HG03520 (cell line): ENCODE data around the gene CD46.
A peak's percentile ranks its signal among the peaks of the same experiment; 100 is the strongest.

ENCODE experiments used
- ATAC-seq: cut with Tn5 transposase; IDR thresholded peaks from one replicate; pipeline ENCODE4 v1.9.1; 2021; ENCODE audit warnings: mild to moderate bottlenecking, moderate library complexity; ENCODE audit not compliant: unreplicated experiment

The CD46 gene

GRCh38 chr1:207812778-207813511 lies 61.1 kb downstream of the CD46 start:
- ATAC-seq: no peak

DNA sequence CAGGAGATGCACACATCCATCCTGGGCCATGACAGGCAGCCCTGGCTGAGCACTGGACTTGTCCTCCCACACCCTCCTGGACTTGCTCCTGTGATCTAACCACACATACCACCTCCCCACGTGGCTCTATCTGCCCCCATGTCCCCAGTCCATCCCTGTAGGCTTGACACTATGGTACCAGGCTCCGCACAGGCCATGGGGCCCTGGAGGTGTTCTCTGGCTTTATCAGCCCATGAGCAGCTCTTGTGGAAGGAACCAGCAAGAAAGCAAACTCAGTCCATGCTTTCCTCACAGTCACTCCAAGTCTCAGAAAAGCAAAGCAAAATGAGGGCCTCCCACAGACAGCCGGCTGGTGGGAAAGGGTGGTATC lies 61.6 kb downstream of the CD46 start:
- ATAC-seq: no peak

DNA sequence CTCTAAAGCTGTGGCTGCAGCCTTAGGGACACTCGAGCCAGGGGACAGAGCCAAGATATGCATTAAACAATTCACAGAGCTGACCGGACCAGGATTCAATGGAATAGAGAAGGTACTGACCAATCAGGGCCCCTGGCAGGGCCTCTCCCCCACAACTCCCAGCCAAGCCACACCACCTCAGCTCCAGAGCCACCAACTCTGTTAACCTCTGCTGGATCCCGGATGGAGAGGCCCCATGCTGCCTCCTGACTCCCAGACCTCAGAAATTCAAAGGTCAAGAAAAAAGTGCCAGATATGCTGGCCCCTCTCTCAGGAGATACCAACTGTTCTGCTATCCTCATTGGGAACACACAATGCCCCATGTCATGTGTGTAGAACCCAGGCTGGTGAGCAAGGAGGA lies 62.1 kb downstream of the CD46 start:
- no peak for ATAC-seq

DNA sequence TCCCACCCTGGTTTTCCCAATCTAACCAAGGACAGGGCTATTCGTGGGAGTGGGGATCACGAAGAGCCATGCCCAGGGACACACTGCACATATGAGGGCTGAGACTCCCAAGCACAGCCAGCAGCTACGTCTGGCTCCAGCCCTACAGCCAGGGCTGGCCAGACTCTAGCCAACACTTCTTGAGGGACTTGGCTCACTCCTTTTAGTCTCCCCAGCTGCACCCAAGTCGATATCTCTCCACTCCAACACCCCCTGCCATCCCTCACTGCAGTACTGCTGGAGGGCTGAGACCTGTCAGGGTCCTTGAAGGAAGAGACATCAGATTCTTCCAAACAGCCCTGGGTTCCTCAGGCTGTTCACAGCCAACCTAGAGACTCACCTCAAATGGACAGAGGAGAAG lies 62.6 kb downstream of the CD46 start:
- ATAC-seq: no peak

GRCh38 chr1:207815466-207815865 lies 63.6 kb downstream of the CD46 start:
- no peak for ATAC-seq

GRCh38 chr1:207815913-207816291 lies 64.0 kb downstream of the CD46 start:
- ATAC-seq: no peak

DNA sequence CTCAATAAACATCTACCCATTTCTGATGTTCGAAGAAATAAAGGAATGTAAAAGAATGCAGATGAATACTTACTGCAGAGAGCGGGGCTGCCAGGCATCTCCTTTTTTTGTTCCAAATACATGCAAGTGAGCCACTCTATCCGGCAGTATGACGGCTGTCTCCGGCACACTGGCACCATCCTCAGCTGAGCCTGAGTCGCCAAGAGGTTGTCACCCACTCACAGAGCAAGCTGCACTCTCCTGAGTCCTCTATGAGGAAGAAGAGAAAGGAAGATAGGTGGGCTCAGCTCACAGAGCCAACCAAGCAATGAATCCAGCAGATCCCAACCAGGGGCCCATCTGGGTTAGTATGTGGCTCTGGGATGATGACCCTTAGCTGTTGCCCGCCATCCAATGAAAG lies 65.3 kb downstream of the CD46 start:
- ATAC-seq: no peak

- no peak for ATAC-seq
These were observed 66.2 kb downstream of the CD46 start for GRCh38 chr1:207817778-207818751.

DNA sequence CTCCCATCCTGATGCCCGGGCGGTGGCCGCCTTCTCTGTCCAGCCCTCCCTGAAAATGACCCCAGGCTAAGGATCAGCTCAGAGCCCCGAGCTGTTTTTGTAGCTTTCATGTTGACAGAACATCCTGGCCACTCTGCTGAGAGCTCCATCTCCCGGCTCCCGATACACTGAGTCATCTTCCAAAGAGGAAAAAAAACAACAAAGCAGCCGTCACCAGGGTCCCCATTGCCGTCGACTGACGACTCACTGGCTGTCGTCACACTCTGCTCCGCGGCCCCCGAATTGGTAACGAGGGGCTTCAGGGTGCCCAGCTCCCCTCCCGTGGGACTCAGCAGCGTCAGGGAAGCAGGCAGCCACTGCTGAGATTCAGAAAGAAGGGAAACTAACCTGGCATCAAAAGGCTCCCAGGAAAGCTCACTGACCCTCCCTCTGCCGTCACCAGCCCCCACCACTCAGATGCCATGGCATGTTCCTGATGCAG lies 67.2 kb downstream of the CD46 start:
- no peak for ATAC-seq

DNA sequence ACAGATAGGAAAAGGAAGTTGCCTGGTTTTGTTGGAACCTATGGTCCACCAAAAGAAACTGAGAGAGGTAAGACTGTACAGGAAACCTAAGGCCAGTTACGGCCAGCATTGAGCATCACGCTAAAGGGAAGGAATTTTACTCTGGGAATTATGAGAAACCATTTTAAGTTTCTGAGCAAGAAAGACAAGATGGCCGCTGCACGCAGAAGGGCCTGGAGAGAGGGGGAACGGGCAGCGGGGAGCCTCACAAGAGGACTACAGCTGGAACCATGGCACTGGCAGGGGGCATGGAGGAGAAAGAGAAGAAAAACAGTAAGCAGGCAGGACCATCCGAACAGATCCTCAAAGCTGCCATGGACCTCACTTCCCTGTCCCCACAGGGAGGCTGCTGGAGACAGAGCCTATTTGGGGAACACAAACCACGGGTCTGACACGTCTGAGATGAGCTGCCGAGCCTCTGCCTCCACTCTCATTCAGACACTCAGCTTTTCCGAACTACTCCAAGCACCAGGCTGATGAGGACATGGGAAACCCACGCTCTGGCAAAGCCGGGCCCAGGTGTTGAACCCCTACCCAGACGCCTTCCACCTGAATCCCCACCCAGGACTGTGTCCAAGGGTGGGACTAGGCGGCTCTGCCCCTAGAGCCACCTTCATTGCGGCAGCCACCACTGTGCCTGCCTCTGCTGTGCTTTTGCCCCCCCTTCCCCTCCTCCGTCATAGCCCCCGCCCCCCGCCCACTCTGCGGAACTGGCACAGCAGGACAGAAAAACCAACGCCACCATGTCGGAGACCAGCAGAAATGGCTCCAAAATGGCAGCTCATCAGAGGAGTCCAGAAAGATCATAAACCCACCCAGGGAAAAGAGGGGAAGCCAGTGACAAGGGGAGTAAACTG lies 69.0 kb downstream of the CD46 start:
- no peak for ATAC-seq

DNA sequence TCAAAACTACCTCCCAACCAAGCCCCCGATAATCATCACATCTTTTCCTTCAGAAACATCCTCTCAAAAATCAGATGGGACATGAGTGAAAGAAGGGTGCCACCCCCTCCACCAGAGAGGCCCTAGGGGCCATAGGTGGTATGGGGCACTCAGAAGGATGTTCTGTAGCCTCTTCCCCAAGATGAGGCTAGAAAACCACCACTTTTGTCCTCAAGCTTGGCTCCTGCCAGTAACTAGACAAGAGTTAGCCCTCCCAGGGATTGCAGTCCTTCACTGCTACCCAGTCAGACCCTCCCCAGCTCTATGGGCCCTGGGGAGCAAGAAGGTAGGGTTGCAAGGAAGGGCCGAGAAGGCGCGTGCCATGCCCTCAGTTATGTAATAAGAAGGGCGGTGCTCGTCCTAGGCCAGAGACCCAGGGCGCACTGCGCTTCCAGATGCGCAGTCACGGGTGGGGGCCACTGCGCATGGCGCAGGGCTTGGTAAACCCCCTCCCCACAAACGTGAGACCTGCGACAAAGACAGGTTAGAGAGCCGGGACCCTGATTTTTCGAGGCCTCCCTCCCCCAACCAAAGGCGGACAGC lies 69.7 kb downstream of the CD46 start:
- no peak for ATAC-seq

GRCh38 chr1:207822124-207822601 lies 70.3 kb downstream of the CD46 start:
- ATAC-seq: peak; percentile 24

GRCh38 chr1:207822602-207823451 lies 71.0 kb downstream of the CD46 start:
- peak; percentile 62 for ATAC-seq

DNA sequence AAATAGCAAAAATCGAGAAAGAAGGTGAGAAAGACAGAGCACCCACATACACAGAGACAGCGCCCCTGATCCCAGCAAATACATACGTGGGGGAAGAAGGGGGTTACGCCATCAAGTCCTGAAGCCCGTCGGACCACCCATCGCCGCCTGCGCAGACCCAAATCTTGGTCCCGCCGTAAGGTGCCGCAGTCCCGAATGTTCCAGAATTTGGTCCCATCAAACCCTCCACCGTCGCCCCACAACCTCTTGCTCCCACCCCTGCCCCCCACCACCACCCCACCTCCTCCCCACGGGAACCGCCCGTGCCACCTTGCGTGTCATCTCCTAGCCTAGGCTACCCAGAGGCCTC lies 71.7 kb downstream of the CD46 start:
- no peak for ATAC-seq

DNA sequence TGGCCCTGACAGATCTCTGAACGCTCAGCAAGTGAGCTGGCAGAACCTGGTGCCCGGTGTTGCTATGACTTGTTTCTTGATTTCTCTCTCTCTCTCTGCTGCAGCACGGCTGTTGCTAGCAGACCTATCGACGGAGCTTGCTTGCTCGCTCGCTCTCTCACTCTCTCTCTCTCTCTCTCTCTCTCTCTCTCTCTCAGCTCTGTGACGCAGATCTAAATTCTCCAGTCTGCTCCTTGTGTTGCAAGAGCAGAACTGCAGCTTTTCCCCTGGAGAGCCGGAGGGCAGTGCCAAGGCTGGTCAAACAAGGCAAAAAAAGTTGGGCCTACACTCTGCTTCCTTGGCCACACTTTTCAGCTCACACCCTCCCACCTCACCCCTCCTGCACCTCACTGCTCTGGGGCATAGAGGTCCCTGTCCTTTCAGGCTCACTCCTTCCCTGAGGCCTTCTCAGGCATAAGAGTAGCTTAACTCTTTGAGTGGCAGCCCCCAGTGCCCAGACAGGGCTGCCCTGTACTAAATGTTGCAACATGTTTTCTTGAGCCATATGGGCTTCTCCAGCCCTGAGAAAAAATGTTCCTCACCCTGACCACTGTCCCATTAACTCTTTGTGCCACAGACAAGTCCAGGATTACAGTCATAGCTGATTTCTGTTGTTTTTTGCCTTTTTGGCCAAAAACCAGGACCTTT lies 72.2 kb downstream of the CD46 start:
- peak; percentile 18 for ATAC-seq

DNA sequence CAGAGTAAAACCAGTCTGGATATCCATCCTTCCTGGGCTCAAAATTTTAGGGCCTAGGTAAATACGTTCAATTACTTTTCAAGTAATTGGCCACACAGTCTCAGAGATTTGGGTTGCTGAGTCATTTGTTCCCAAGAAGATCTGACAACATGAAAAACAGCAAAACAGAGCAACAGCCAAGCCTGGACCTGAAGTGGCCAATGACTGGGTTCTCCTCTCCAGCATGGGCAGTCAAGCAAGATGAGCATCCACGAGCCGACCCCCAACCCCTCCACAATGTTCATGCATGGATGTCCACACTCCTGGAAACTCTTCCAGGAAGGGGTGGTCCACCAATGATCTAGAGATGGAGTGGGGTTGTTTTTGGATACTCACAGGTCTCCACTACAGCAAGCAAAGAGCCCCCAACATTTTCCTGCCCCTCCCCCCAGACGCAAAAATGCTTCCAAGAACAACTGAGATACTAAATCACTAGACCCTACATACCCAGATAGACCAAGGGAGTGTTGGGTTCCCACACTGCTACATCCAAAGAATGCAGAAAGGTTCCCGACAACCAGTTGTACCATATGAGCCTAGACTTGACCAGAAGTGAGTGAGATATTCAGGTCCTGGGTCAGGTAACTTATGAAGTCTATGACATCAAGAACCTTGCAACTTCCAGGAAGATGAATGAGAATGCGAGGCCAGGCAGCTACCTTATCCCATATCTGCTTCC lies 73.0 kb downstream of the CD46 start:
- no peak for ATAC-seq

GRCh38 chr1:207825409-207825695 lies 73.5 kb downstream of the CD46 start:
- ATAC-seq: no peak

DNA sequence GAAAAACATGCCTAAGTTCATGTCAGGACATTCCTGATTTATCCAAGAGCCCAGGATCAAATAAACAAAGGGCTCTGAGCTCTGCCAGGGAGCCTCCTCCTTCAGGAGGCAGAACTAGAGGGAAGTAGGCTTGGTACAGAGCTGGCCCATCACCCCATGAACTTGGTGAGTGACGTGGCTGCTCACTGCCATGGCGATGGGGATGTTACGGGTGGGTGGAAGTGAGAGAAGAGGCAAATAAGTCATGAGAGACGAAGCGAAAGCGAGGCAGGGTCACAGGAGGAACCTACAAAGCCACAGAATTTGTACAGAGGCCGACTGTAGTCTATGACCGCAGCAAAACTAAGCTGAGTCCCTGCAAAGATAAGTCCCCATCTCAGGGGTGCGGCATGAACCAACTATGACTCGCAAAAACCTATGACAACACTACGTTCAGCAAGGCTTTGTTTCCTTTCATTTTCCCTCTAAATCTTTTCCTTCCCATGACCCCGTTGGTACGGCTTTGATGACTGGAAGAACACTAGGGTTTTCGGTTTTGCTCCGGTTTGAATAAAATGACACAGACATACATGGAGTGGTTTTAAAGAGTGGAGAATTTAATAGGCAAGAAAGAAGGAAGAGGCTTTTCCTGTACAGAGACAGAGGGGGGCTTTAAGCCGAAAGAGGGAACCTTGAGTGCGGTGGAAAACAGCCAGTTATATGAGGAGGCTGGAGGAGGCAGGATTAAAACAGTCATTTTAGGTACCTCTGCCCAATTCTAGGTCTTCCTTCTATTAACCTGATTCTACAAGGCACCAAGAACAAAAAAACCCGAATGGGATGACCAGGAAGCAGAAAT lies 74.1 kb downstream of the CD46 start:
- peak; percentile 65 for ATAC-seq
